Raji (cell line): Measurements from ENCODE around the gene RAD23B.

Experiments
- POLR2A ChIP-seq: IDR thresholded peaks from 2 replicates; pipeline ENCODE4 v1.6.1; 2011; ENCODE audit warnings: low read depth, low read length, control low read depth; ENCODE audit not compliant: insufficient read depth

The RAD23B gene

GRCh38 chr9:107367727-107368502 is 84.8 kb downstream of the RAD23B start:
- no peak for TF ChIP-seq POLR2A

- TF ChIP-seq POLR2A = no peak
These were observed 85.6 kb downstream of the RAD23B start for GRCh38 chr9:107368696-107369095.

GRCh38 chr9:107373809-107374208 is 90.7 kb downstream of the RAD23B start:
- no peak for TF ChIP-seq POLR2A

GRCh38 chr9:107375001-107375400 is 91.9 kb downstream of the RAD23B start:
- no peak for TF ChIP-seq POLR2A

GRCh38 chr9:107375651-107376369 is 92.7 kb downstream of the RAD23B start:
- no peak for TF ChIP-seq POLR2A

- TF ChIP-seq POLR2A = no peak
These were observed 94.9 kb downstream of the RAD23B start for GRCh38 chr9:107378006-107378405.
